NB4 (cell line): ENCODE results near the gene GEMIN5.

Experiments used
- POLR2A ChIP-seq: IDR thresholded peaks from 2 replicates; pipeline ENCODE4 v1.6.1; 2011; ENCODE audit warnings: mild to moderate bottlenecking; ENCODE audit not compliant: insufficient read length; ENCODE audit errors: extremely low read depth
- TF ChIP-seq, protein P1 (sequence below): IDR thresholded peaks from one replicate; pipeline ENCODE4 v1.5.1; 2012; ENCODE audit warnings: low read depth, low read length

DNA sequence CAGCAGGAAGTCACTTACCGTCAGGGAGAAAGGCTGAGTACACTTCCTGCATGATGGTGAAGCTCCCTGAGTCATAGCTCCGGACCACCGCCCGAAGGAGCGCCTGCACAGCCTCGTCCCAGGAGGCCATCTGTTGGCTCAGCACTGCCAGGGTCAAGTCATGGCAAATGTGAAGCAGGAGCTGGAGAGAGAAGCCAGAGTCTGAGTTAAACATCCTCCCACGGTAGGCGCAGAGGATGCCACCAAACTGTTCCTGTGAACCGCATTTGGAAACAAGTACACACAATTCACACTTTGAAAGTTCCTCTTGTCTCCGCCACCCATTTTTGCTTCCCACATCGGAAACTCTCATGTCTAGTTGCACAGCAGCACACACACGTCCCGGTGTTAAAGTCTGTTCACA, 45.6 kb downstream of the GEMIN5 start:
- TF ChIP-seq POLR2A = no peak
- TF ChIP-seq, protein P1, sequence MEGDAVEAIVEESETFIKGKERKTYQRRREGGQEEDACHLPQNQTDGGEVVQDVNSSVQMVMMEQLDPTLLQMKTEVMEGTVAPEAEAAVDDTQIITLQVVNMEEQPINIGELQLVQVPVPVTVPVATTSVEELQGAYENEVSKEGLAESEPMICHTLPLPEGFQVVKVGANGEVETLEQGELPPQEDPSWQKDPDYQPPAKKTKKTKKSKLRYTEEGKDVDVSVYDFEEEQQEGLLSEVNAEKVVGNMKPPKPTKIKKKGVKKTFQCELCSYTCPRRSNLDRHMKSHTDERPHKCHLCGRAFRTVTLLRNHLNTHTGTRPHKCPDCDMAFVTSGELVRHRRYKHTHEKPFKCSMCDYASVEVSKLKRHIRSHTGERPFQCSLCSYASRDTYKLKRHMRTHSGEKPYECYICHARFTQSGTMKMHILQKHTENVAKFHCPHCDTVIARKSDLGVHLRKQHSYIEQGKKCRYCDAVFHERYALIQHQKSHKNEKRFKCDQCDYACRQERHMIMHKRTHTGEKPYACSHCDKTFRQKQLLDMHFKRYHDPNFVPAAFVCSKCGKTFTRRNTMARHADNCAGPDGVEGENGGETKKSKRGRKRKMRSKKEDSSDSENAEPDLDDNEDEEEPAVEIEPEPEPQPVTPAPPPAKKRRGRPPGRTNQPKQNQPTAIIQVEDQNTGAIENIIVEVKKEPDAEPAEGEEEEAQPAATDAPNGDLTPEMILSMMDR = no peak
